Measurements from ENCODE around the gene CTBP2.

CTBP2 gene

GRCh38 chr10:125054669-125055268, 105.6 kb downstream of the CTBP2 start:
- DNase-seq (no peak), ATAC-seq (replicated peaks) (no peak)
- Mint-ChIP-seq H3K36me3 (ENCODE audit: insufficient read depth) (peaks cover 3% of the 10 kb centered on the region), H3K27ac (no peak overlapping the region), H3K4me1 (ENCODE audit: low read depth in 2 of 2) (peaks cover 0 to 4% of the 10 kb centered on the region in 2 donors), H3K27me3 (peaks cover 6 to 79% of the 10 kb centered on the region in 2 donors), H3K9me3 (no peaks in the 10 kb centered on the region), H3K4me3 (no peak overlapping the region)

- Mint-ChIP-seq H3K27me3 (peaks cover 6 to 81% of the 10 kb centered on the region in 2 donors), H3K9me3 (no peaks in the 10 kb centered on the region), H3K36me3 (ENCODE audit: insufficient read depth) (peaks cover 3% of the 10 kb centered on the region), H3K27ac (no peak overlapping the region), H3K4me3 (no peak overlapping the region), H3K4me1 (ENCODE audit: low read depth in 2 of 2) (peaks cover 0 to 6% of the 10 kb centered on the region in 2 donors)
- DNase-seq (no peak), ATAC-seq (replicated peaks) (no peak)
Measured at GRCh38 chr10:125054216-125054615, 106.1 kb downstream of the CTBP2 start.

GRCh38 chr10:125052146-125052545, 108.2 kb downstream of the CTBP2 start:
- H3K36me3 Mint-ChIP-seq (ENCODE audit: insufficient read depth): peaks cover 3% of the 10 kb centered on the region
- H3K4me1 Mint-ChIP-seq (ENCODE audit: low read depth in 2 of 2): peaks cover 0 to 9% of the 10 kb centered on the region in 2 donors
- H3K9me3 Mint-ChIP-seq: no peaks in the 10 kb centered on the region
- no peak for DNase-seq
- no peak overlapping the region for H3K4me3 Mint-ChIP-seq
- ATAC-seq (replicated peaks): no peak
- H3K27ac Mint-ChIP-seq: no peak overlapping the region
- H3K27me3 Mint-ChIP-seq: peaks cover 6 to 66% of the 10 kb centered on the region in 2 donors

GRCh38 chr10:125050383-125050782, 110.0 kb downstream of the CTBP2 start:
- H3K27ac Mint-ChIP-seq: no peak overlapping the region
- no peak for DNase-seq

GRCh38 chr10:125049216-125049881, 111.0 kb downstream of the CTBP2 start:
- peaks cover 6 to 47% of the 10 kb centered on the region in 2 donors for H3K27me3 Mint-ChIP-seq
- H3K36me3 Mint-ChIP-seq (ENCODE audit: insufficient read depth): peaks cover 3% of the 10 kb centered on the region
- no peak overlapping the region for H3K4me3 Mint-ChIP-seq
- no peak for ATAC-seq (replicated peaks)
- H3K9me3 Mint-ChIP-seq: no peaks in the 10 kb centered on the region
- peaks cover 0 to 8% of the 10 kb centered on the region in 2 donors for H3K4me1 Mint-ChIP-seq (ENCODE audit: low read depth in 2 of 2)
- no peak for DNase-seq
- H3K27ac Mint-ChIP-seq: peak overlapping the region in 1 of 2 donors; percentile 29

More at GRCh38 chr10:125050383-125050782, 110.0 kb downstream of the CTBP2 start:
- Mint-ChIP-seq H3K4me1 (ENCODE audit: low read depth in 2 of 2) (peaks cover 0 to 8% of the 10 kb centered on the region in 2 donors), H3K4me3 (no peak overlapping the region), H3K9me3 (no peaks in the 10 kb centered on the region), H3K36me3 (ENCODE audit: insufficient read depth) (peaks cover 3% of the 10 kb centered on the region), H3K27me3 (peaks cover 6 to 58% of the 10 kb centered on the region in 2 donors)
- ATAC-seq (replicated peaks): no peak

- Mint-ChIP-seq H3K9me3 (no peaks in the 10 kb centered on the region), H3K4me1 (ENCODE audit: low read depth in 2 of 2) (peaks cover 0 to 8% of the 10 kb centered on the region in 2 donors), H3K27ac (no peak overlapping the region), H3K36me3 (ENCODE audit: insufficient read depth) (peaks cover 3% of the 10 kb centered on the region), H3K27me3 (peaks cover 6 to 37% of the 10 kb centered on the region in 2 donors), H3K4me3 (no peak overlapping the region)
- peak; percentile 60 for ATAC-seq (replicated peaks)
- peak; percentile 26 to 46 (median 40) for DNase-seq
Measured at GRCh38 chr10:125048094-125048864, 112.1 kb downstream of the CTBP2 start.

GRCh38 chr10:125043841-125044658, 116.3 kb downstream of the CTBP2 start:
- H3K27me3 Mint-ChIP-seq: peaks cover 0 to 11% of the 10 kb centered on the region in 2 donors
- ATAC-seq (replicated peaks): no peak
- H3K4me3 Mint-ChIP-seq: no peak overlapping the region
- no peak for DNase-seq
- no peaks in the 10 kb centered on the region for H3K9me3 Mint-ChIP-seq
- H3K27ac Mint-ChIP-seq: no peak overlapping the region
- H3K4me1 Mint-ChIP-seq (ENCODE audit: low read depth in 2 of 2): peaks cover 4% of the 10 kb centered on the region in 2 donors
- H3K36me3 Mint-ChIP-seq (ENCODE audit: insufficient read depth): peaks cover 2% of the 10 kb centered on the region

- Mint-ChIP-seq H3K36me3 (ENCODE audit: insufficient read depth) (peaks cover 2% of the 10 kb centered on the region), H3K4me3 (no peak overlapping the region), H3K4me1 (ENCODE audit: low read depth in 2 of 2) (peaks cover 0 to 4% of the 10 kb centered on the region in 2 donors), H3K27ac (no peak overlapping the region), H3K9me3 (no peaks in the 10 kb centered on the region), H3K27me3 (peaks cover 0 to 26% of the 10 kb centered on the region in 2 donors)
- DNase-seq: no peak
- no peak for ATAC-seq (replicated peaks)
Measured at GRCh38 chr10:125041856-125042506, 118.4 kb downstream of the CTBP2 start.

GRCh38 chr10:125039354-125039769, 121.0 kb downstream of the CTBP2 start:
- no peak overlapping the region for H3K4me3 Mint-ChIP-seq
- peaks cover 0 to 4% of the 10 kb centered on the region in 2 donors for H3K4me1 Mint-ChIP-seq (ENCODE audit: low read depth in 2 of 2)
- ATAC-seq (replicated peaks) (no peak), DNase-seq (no peak)
- no peak overlapping the region for H3K27ac Mint-ChIP-seq
- no peaks in the 10 kb centered on the region for H3K9me3 Mint-ChIP-seq
- peaks cover 2% of the 10 kb centered on the region for H3K36me3 Mint-ChIP-seq (ENCODE audit: insufficient read depth)
- peaks cover 0 to 50% of the 10 kb centered on the region in 2 donors for H3K27me3 Mint-ChIP-seq

- DNase-seq (no peak), ATAC-seq (replicated peaks) (no peak)
- Mint-ChIP-seq H3K4me3 (no peak overlapping the region), H3K36me3 (ENCODE audit: insufficient read depth) (peaks cover 2% of the 10 kb centered on the region), H3K27me3 (peaks cover 0 to 50% of the 10 kb centered on the region in 2 donors), H3K9me3 (no peaks in the 10 kb centered on the region), H3K27ac (no peak overlapping the region), H3K4me1 (ENCODE audit: low read depth in 2 of 2) (peaks cover 0 to 4% of the 10 kb centered on the region in 2 donors)
Measured at GRCh38 chr10:125038637-125039036, 121.7 kb downstream of the CTBP2 start.

- Mint-ChIP-seq H3K4me3 (no peak overlapping the region), H3K9me3 (no peaks in the 10 kb centered on the region), H3K4me1 (ENCODE audit: low read depth in 2 of 2) (peaks cover 1 to 6% of the 10 kb centered on the region in 2 donors), H3K36me3 (ENCODE audit: insufficient read depth) (peaks cover 2% of the 10 kb centered on the region), H3K27ac (no peak overlapping the region), H3K27me3 (peaks cover 2 to 60% of the 10 kb centered on the region in 2 donors)
- no peak for ATAC-seq (replicated peaks)
- DNase-seq: no peak
Measured at GRCh38 chr10:125037145-125037877, 123.1 kb downstream of the CTBP2 start.

All from effector memory CD8-positive, alpha-beta T cell (primary cell).